ENCODE data around the gene TFPT. TPM values are rescaled to one million over a fixed set of nuclear protein-coding genes. Genes with fewer than 3 reads are reported as not detected.

Gene TFPT
- total and polyA plus RNA-seq, 2 donors (not counting 3 experiments of a cell fraction or from before 2014, with no cell fraction given) = 28.3 to 32.1 TPM

DNA sequence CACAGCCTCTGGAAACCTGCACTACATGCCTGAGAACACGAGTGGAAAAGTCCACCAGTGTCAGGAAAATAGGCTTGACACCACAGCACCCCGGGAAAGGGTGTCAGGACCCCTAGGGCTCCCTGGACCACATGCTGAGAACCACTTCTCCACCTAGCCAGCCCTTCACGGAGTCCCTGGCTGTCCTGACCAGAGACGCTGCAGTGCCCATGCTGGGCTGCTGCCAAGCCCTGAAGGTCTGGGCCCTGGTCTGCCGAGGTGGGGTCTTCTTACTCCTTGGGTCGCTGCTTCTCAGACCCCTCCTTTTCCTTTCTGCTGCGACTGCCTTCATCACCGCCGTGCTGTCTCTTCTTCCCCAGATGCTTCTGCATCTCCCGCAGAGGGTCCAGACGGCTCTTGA is 41.0 kb upstream of the TFPT start:
- dilution Hi-C loops (cut with MboI; ENCODE audit: extremely low pct_ligation_motif_present, low sequenced_read_pairs) = no loop called here
- Histone ChIP-seq H3K27me3 (ENCODE audit: control insufficient read depth in 2 of 2, insufficient read depth in 2 of 2, low read length in 2 of 2) (no peaks in the 10 kb centered on the region), H3K9me1 (replicated peaks; ENCODE audit: control insufficient read depth, extremely low read depth, insufficient read depth, low read length) (no peaks in the 10 kb centered on the region), H3K36me3 (ENCODE audit: control insufficient read depth in 2 of 2, extremely low read depth in 1 of 2, insufficient read depth in 2 of 2, low read length in 2 of 2) (peaks cover 11 to 50% of the 10 kb centered on the region in 2 experiments), H4K20me1 (replicated peaks; ENCODE audit: control insufficient read depth, extremely low read depth, insufficient read depth, low read length) (no peaks in the 10 kb centered on the region), H2AFZ (ENCODE audit: low read depth, low read length) (no peak overlapping the region), H3K79me2 (ENCODE audit: control insufficient read depth, insufficient read depth, low read length) (peaks cover 4% of the 10 kb centered on the region), H3K27ac (ENCODE audit: insufficient read depth, low read depth, low read length) (no peak overlapping the region), H3K4me1 (ENCODE audit: control insufficient read depth, extremely low read depth, insufficient read depth, low read length) (peaks cover 18% of the 10 kb centered on the region), H3K4me2 (ENCODE audit: insufficient read depth, low read length) (no peak overlapping the region), H3K9ac (replicated peaks; ENCODE audit: extremely low read depth, insufficient read depth, low read length) (no peak overlapping the region), H3K4me3 (replicated peaks in 1 of 3; ENCODE audit: insufficient read depth in 1 of 3, low read depth in 1 of 3, low read length in 3 of 3) (no peak overlapping the region), H3K9me3 (replicated peaks; ENCODE audit: control insufficient read depth, insufficient read depth, low read length) (no peaks in the 10 kb centered on the region)
- FAIRE-seq (no peak), DNase-seq (ENCODE audit: low read depth, low spot score) (no peak)
- CTCF ChIA-PET = no interaction called here
- no TSS peak for BruUV-seq (replicated peaks)
- TF ChIP-seq GATA2 (IDR thresholded peaks at IDR 0.05; ENCODE audit: insufficient read depth, insufficient read length, low read depth, low read length) = no peak
- TF ChIP-seq, protein P1, sequence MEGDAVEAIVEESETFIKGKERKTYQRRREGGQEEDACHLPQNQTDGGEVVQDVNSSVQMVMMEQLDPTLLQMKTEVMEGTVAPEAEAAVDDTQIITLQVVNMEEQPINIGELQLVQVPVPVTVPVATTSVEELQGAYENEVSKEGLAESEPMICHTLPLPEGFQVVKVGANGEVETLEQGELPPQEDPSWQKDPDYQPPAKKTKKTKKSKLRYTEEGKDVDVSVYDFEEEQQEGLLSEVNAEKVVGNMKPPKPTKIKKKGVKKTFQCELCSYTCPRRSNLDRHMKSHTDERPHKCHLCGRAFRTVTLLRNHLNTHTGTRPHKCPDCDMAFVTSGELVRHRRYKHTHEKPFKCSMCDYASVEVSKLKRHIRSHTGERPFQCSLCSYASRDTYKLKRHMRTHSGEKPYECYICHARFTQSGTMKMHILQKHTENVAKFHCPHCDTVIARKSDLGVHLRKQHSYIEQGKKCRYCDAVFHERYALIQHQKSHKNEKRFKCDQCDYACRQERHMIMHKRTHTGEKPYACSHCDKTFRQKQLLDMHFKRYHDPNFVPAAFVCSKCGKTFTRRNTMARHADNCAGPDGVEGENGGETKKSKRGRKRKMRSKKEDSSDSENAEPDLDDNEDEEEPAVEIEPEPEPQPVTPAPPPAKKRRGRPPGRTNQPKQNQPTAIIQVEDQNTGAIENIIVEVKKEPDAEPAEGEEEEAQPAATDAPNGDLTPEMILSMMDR (IDR thresholded peaks at IDR 0.05; ENCODE audit: extremely low read depth in 1 of 2, insufficient read depth in 1 of 2, low read depth in 1 of 2, low read length in 2 of 2) = no peak
- TF ChIP-seq JUN (IDR thresholded peaks at IDR 0.05; ENCODE audit: borderline replicate concordance, insufficient read depth, insufficient read length, low read depth) = no peak
- no peak for TF ChIP-seq FOS (IDR thresholded peaks at IDR 0.05; ENCODE audit: borderline replicate concordance, insufficient read depth, low read length)
- no peak for TF ChIP-seq MYC (IDR thresholded peaks at IDR 0.05; ENCODE audit: low read depth, low read length)
- TF ChIP-seq, protein P2, sequence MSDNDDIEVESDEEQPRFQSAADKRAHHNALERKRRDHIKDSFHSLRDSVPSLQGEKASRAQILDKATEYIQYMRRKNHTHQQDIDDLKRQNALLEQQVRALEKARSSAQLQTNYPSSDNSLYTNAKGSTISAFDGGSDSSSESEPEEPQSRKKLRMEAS (IDR thresholded peaks at IDR 0.05; ENCODE audit: insufficient read depth, insufficient read length) = no peak
- TF ChIP-seq POLR2AphosphoS5 (IDR thresholded peaks at IDR 0.05; ENCODE audit: insufficient read depth, low read depth, low read length) = no peak
- TF ChIP-seq POLR2A (IDR thresholded peaks at IDR 0.05; ENCODE audit: low read depth, low read length) = no peak
- no peak for TF ChIP-seq EZH2 (IDR thresholded peaks at IDR 0.05; ENCODE audit: borderline replicate concordance, low read depth, low read length, severe bottlenecking)
- intact Hi-C loops (cut with micrococcal nuclease) = no loop called here
- POLR2A ChIA-PET = no interaction called here

Data from endothelial cell of umbilical vein (primary cell).